ENCODE data around the gene C1QL1. TPM values are rescaled to one million over a fixed set of nuclear protein-coding genes. Genes with fewer than 3 reads are reported as not detected.

Gene C1QL1
- total RNA-seq, 2 donors from 2014 or later: 2.3 to 2.9 TPM

- H3K4me1 ChIP-seq: peaks cover 16% of the 10 kb centered on the region
- no peak for DNase-seq
- no peak for ATAC-seq
- H3K4me3 ChIP-seq: no peak overlapping the region
- no peak overlapping the region for H3K27ac ChIP-seq
- no peak for TF ChIP-seq POLR2A (IDR thresholded peaks at IDR 0.05)
- TF ChIP-seq, protein P1, sequence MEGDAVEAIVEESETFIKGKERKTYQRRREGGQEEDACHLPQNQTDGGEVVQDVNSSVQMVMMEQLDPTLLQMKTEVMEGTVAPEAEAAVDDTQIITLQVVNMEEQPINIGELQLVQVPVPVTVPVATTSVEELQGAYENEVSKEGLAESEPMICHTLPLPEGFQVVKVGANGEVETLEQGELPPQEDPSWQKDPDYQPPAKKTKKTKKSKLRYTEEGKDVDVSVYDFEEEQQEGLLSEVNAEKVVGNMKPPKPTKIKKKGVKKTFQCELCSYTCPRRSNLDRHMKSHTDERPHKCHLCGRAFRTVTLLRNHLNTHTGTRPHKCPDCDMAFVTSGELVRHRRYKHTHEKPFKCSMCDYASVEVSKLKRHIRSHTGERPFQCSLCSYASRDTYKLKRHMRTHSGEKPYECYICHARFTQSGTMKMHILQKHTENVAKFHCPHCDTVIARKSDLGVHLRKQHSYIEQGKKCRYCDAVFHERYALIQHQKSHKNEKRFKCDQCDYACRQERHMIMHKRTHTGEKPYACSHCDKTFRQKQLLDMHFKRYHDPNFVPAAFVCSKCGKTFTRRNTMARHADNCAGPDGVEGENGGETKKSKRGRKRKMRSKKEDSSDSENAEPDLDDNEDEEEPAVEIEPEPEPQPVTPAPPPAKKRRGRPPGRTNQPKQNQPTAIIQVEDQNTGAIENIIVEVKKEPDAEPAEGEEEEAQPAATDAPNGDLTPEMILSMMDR (IDR thresholded peaks at IDR 0.05): no peak
- 72 to 88% methylated on average over 2 of the region's 2 CpGs for WGBS, 2 donors
- H3K9me3 ChIP-seq: no peaks in the 10 kb centered on the region
- no peaks in the 10 kb centered on the region for H3K36me3 ChIP-seq (replicated peaks in 1 of 2; ENCODE audit: insufficient read depth in 1 of 2, low read depth in 2 of 2)
- intact Hi-C loops (cut with DNase I): loop anchor here (5.0 kb wide), 1 partner anchor 73 kb away; no protein-coding TSS in a partner anchor
- no peaks in the 10 kb centered on the region for H3K27me3 ChIP-seq
These were observed 37.6 kb upstream of the C1QL1 start for GRCh38 chr17:45005700-45006099.

DNA sequence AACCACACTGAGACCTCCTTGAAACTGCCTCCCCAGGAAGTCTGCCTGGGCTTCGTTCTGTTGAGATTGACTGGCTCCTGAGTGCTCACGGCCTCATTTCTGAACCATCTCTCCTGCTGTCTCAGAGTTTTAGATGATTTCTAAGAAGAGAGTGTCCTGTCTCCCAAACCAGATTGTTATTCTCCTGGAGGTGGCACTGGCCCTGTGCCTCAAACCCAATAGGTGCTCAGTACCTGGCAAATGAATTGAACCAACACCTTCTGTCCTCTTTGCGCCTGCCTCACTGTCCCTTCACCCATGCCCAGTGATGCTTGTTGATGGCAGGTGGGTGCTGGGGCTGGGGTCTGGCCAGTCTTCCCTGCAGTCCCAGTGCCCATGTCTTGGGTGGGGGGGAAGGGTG is 36.3 kb upstream of the C1QL1 start:
- Histone ChIP-seq H3K27me3 (no peaks in the 10 kb centered on the region), H3K9me3 (no peaks in the 10 kb centered on the region), H3K27ac (no peak overlapping the region), H3K36me3 (replicated peaks in 1 of 2; ENCODE audit: insufficient read depth in 1 of 2, low read depth in 2 of 2) (no peaks in the 10 kb centered on the region), H3K4me1 (peaks cover 8% of the 10 kb centered on the region), H3K4me3 (no peak overlapping the region)
- ATAC-seq (no peak), DNase-seq (no peak)
- no peak for TF ChIP-seq POLR2A (IDR thresholded peaks at IDR 0.05)
- TF ChIP-seq, protein P1 (IDR thresholded peaks at IDR 0.05): no peak
- 82 to 94% methylated on average over 3 of the region's 3 CpGs for WGBS, 2 donors
- intact Hi-C loops (cut with DNase I): no loop called here

GRCh38 chr17:45003877-45004276 is 35.8 kb upstream of the C1QL1 start:
- WGBS, 2 donors: 70 to 71% methylated on average over 7 to 8 of the region's 8 CpGs

GRCh38 chr17:45001310-45001709 is 33.2 kb upstream of the C1QL1 start:
- intact Hi-C loops (cut with DNase I): no loop called here
- Histone ChIP-seq H3K27ac (no peak overlapping the region), H3K27me3 (no peaks in the 10 kb centered on the region), H3K4me1 (peaks cover 6% of the 10 kb centered on the region), H3K9me3 (no peaks in the 10 kb centered on the region), H3K4me3 (no peak overlapping the region), H3K36me3 (replicated peaks in 1 of 2; ENCODE audit: insufficient read depth in 1 of 2, low read depth in 2 of 2) (no peaks in the 10 kb centered on the region)
- ATAC-seq (no peak), DNase-seq (no peak)
- TF ChIP-seq, protein P1 (IDR thresholded peaks at IDR 0.05): no peak
- TF ChIP-seq POLR2A (IDR thresholded peaks at IDR 0.05): no peak
- 49 to 55% methylated on average over 3 of the region's 3 CpGs for WGBS, 2 donors

More at GRCh38 chr17:45003877-45004276, 35.8 kb upstream of the C1QL1 start:
- DNase-seq: no peak
- no peaks in the 10 kb centered on the region for H3K9me3 ChIP-seq
- no peak for TF ChIP-seq POLR2A (IDR thresholded peaks at IDR 0.05)
- TF ChIP-seq, protein P1 (IDR thresholded peaks at IDR 0.05): no peak
- no peak overlapping the region for H3K27ac ChIP-seq
- H3K4me3 ChIP-seq: no peak overlapping the region
- H3K27me3 ChIP-seq: no peaks in the 10 kb centered on the region
- ATAC-seq: no peak
- H3K36me3 ChIP-seq (replicated peaks in 1 of 2; ENCODE audit: insufficient read depth in 1 of 2, low read depth in 2 of 2): no peaks in the 10 kb centered on the region
- H3K4me1 ChIP-seq: peaks cover 6% of the 10 kb centered on the region
- intact Hi-C loops (cut with DNase I): no loop called here

GRCh38 chr17:44999433-44999832 is 31.3 kb upstream of the C1QL1 start:
- Histone ChIP-seq H3K4me3 (no peak overlapping the region), H3K4me1 (peaks cover 6% of the 10 kb centered on the region), H3K9me3 (no peaks in the 10 kb centered on the region), H3K27me3 (no peaks in the 10 kb centered on the region), H3K36me3 (replicated peaks in 1 of 2; ENCODE audit: insufficient read depth in 1 of 2, low read depth in 2 of 2) (no peaks in the 10 kb centered on the region), H3K27ac (no peak overlapping the region)
- intact Hi-C loops (cut with DNase I): no loop called here
- ATAC-seq (no peak), DNase-seq (no peak)
- TF ChIP-seq, protein P1 (IDR thresholded peaks at IDR 0.05): no peak
- 84 to 87% methylated on average over 3 of the region's 3 CpGs for WGBS, 2 donors

Measured in body of pancreas (tissue), 4 donors.